ENCODE results near the gene CST6.
"Not testable (repeated sequence)": the region's sequence is repeated elsewhere in the genome, so short reads cannot be mapped to it uniquely, and the experiment has no call there.

Gene CST6

GRCh38 chr11:66015936-66016792 is 4.4 kb downstream of the CST6 start:
- no peak for DNase-seq

DNA sequence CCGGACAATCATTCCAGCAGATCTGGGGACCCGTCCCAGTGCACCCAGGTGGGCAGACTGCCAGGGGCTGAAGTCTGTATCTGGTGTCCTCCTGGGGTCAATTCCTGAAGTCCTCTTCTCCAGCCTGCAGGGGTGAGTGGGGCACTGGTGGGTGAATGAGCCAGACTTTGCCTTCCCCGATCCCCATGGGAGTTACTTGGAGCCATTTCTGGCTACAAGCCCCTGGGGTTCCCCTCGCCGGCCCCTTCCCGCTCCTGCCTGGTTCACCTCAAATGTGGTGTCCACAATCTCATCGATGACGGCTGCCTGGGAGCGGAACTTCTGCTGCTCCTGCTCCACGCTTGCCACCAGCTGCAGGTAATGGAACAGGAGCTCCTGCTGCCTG is 5.0 kb downstream of the CST6 start:
- DNase-seq = no peak

- DNase-seq = no peak
Measured at GRCh38 chr11:66017321-66017720, 5.5 kb downstream of the CST6 start.

DNA sequence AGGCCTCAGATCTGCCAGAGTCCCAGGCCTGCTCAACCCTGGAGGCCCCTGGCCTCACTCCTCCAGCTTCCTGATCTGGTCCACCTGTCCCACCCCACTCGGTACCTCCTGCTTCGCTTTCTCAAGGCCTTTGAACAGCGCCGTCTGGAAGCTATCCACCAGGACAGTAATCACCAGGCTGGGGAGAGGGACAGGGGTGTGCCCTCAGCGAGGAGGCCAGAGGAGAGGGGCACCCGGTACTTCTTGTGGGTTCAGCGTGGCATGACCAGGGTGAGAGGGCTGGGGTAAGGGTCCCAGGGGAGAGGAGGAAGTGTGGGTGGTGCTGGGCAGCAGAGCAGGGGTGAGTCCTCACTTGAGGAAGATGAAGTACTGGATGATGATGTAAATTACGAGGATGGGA is 8.4 kb downstream of the CST6 start:
- DNase-seq = no peak

DNA sequence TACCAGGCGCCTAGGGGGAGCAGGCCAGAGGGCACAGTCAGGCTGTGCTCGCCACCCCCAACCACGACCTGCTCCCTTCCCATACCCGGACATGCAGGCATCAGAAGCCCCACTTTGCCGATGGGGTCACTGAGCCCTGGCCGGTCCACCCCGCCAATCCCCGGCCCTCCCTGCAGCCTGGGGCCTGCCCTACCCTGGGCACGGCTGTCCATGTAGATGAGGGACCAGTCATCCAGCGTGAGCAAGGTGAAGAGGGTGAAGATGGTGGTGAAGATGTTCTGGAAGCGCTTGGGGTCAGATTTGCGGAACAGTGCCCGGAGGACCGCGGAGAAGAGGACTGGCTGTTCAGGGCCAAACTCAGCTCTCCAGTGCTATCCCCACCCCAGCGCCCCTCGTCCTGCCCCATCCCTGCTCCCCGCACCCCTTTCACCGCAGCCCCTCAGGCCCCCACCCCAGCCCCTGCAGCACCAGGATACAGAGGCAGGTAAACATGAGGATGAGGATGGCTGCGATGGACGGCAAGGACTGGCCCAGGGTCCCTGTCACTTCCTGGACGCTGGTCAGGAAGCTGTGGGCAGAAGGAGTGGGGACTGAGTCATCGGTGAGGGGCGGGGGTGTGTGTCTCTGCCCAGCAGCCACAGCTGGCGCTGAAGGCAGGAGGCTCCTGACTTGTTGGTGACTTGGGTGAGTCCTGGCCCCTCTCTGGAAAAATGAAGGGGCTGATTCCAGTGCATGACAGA is 9.0 kb downstream of the CST6 start:
- no peak for DNase-seq

DNA sequence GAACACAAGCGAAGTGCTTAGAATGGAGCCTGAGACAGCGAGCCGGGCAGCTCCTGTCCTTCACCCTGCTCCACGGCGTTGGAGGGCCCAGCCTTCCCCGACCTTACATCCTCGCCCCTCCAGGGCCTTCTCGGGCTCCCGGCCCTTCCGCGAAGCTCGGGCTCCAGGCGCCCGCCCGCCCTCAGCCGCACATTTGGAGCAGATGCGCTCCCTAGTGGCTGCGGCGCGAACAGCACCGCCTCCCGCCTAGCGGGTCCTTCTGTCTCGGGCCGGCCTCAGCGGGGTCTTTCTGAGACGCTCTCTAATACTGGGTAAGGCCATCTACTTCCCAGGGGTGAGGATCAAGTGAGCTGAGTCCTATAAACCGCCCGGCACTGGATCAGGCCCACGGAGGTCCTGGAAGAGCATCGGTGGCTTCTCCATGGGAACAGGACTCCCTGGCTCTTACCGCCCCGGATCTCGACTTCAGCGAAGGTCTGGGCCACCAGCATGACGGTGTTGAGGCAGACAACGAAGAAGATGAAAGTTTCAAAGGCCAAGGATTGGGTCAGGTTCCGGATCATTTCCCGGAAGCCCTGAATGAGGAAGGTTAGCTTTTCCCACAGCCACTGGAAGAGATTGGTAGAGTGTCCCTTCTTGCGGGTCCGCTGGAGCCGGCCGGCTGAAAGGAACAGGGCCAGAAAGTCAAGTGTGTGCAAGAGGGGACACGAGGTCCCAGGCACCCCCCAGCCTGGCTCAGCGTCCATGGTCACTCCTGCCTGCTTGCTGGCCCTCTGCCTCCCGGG is 10.8 kb downstream of the CST6 start:
- DNase-seq = peak; percentile 37 to 78 (median 68)

DNA sequence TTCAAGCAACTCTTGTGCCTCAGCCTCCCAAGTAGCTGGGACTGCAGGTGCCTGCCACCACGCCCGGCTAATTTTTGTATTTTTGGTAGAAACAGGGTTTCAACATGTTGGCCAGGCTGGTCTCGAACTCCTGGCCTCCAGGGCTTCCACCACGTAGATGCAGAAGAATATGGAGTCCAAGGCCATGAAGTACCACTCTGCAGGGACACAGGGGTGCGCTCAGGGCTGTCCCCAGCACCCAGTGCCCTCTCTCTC is 11.3 kb downstream of the CST6 start:
- DNase-seq = not testable (repeated sequence)

GRCh38 chr11:66026017-66026529 is 14.3 kb downstream of the CST6 start, which contains the start of gene CATSPER1:
CATSPER1 (minus strand) TSS chr11:66026479; CDS start chr11:66026379, 100 bp downstream.
- no peak for DNase-seq

DNA sequence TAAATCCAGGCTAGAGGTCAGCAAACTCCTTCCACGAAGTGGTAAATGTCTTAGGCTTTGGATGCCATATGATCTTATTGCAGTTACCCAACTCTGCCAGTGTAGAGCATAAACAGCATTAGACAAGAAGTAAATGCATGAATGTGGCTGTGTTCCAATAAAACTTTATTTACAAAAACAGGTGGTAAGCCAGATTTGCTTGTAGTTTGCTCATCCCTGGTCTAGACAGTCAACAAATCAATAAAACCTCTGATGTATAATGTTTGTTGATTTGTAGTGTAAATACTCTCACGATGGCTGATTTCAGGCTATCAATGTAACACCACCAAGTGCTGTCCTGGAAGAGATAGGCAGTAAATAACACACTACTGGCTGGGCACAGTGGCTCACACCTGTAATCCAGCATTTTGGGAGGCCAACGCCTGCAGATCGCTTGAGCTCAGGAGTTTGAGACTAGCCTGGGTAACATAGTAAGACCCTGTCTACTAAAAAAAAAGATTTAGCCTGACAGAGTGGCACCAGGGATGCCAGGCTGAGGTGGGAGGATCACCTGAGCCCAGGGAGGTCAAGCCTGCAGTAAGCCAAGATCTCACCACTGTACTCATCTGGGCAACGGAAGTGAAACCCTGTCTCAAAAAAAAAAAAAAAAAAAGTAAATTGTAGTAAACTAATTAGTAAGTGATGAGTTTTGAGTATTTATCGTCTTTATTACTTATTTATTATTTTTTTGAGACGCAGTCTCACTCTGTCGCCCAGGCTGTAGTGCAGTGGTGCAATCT is 21.3 kb downstream of the CST6 start:
- no peak for DNase-seq

DNA sequence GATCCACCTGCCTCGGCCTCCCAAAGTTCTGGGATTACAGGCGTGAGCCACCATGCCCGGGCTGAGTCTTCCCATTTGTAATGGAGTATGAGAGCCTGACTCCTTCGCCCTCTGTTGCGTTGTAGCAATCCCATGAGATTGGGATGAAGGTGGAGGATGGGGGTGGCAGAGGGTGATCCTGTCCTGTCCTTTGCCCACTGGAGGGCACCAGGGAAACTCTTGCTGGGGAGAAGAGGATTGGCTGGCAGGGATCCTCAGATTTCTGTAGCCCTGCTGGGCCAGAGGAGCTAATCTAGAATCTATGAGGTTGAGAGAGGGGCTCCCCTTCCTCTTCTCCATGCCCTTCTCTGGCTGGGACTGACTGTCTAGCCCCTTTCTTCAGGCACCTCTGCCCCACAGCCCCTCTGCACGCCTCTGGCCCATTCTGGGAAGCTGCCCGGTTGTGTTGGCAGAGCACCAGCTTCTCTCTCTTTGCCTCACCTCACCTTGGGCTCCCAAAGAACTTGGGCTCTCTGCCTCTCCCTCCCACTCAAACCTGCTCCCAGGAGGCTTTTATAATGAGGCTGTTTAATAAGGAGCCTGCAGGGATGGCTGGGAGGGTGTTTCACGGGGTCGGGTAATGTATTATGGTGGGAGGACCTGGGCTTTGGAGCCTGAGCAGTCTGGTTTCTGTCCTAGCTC is 24.0 kb downstream of the CST6 start:
- no peak for DNase-seq

DNA sequence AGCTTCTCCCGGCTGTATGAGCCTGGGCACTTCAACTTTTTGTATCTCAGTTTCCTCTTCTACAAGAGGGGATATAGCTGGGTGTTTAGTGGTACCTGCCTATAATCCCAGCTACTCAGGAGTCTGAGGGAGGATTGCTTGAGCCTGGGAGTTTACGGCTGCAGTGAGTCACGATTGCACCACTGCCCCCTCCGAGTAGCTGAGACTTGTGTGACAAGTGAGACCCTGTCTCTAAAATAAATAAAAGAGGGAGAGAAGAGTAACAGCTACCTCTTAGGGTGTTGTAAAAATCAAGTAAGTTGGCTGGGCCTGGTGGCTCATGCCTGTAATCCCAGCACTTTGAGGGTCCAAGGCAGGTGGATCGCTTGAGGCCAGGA is 24.5 kb downstream of the CST6 start:
- DNase-seq = no peak

- DNase-seq = no peak
Measured at GRCh38 chr11:66037327-66037726, 25.5 kb downstream of the CST6 start.

- no peak for DNase-seq
Measured at GRCh38 chr11:66039765-66040164, 28.0 kb downstream of the CST6 start.

GRCh38 chr11:66042227-66042995 is 30.6 kb downstream of the CST6 start:
- DNase-seq = no peak

DNA sequence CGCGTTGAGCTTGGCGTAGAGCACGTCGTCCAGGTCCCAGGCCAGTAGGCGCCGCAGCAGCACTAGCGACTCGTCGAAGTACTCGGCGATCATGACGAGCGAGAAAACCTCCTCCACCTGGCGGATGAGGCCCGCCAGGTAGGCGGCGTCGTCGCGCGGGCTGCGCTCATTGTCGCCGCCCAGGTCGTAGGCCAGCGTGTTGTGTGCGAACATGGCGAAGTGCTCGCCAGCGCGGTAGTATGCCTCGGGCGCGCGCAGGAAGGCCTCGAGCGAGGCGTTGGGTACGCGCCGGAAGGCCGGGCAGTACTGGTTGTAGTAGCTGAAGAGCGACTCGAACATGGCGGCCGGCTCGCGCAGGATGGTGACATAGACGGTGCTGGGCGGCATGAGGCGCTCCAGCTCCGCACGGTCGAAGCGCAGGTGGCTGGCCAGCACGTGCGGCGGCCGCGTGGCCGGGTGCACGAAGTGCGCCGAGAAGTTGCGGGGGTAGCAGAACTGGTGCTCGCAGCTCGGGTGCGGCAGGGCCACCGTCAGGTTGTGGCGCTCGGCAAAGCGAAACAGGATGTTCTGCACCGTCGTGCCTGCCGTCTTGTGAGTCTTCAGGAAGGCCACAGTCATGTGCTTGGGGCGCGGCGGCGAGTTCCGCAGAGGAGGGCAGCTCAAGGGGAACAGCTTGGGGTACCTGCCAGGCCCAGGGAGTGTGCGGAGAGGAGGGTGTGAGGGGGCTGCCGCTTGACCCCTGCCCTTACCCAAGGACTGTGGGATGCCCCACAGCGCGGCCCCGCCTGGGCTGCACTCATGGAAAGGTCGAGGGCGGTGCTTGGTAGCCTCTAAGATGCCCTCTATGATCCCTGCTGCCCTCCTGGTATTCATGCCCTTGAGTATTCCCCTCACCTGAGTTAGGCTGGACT is 31.4 kb downstream of the CST6 start:
- no peak for DNase-seq

DNA sequence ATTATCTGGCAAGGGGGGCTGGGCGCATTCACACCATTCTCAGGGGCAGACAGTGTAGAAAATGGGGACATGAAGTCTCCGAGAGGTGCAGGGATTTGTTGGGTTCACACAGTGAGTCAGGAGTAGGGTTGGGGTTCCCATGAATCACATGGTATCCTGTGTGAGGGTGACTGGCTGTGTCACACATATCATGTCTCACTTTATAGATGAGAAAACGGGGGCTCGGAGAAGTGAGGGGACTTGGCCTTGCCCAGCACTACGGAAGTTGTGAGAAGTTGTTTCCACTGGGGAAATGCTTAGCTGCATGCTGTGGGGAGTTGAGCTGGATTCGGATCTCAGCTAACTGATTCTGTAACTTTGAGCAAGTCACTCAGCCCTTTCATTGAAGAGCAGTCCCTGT is 32.9 kb downstream of the CST6 start:
- DNase-seq = no peak

DNA sequence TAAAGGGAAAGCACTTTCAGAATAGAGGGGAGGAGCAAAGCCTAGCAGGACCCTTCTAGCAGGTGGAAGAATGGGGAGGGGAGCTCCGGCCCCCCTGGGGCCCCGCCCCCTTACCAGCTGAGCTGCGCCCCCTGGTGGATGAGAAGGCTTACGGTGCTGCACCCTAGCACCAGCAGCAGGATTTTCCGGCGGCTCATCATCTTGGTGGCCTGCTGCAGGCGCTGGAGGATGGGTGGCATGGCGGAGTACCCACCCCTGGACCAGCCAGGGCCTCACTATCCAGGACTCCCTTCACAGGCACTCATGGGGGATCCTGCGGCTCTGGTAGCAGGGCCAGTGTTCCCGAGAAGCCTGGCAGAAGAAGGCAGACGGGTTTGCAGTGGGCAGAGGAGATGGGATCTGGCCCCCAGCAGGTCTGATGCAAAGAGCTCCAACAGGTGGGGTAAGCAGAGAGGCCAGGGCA is 33.4 kb downstream of the CST6 start:
- DNase-seq = peak; percentile 52 to 86 (median 81)

GRCh38 chr11:66046901-66047300 is 35.1 kb downstream of the CST6 start:
- DNase-seq = no peak

- no peak for DNase-seq
Measured at GRCh38 chr11:66047541-66048365, 35.9 kb downstream of the CST6 start.
